ENCODE measurements around the gene DNAJC17.

Gene DNAJC17

GRCh38 chr15:40796041-40796440 is 11.2 kb downstream of the DNAJC17 start:
- H3K36me3 ChIP-seq = peaks cover 6 to 25% (median 11%) of the 10 kb centered on the region in 3 donors
- no peaks in the 10 kb centered on the region for H3K9me3 ChIP-seq
- no peak for TF ChIP-seq CTCF (IDR thresholded peaks at IDR 0.05)
- intact Hi-C loops (cut with DNase I; ENCODE audit: low total_unique reads) = no loop called here
- H3K4me1 ChIP-seq = peaks cover 0 to 3% (median 0%) of the 10 kb centered on the region in 4 donors
- no peaks in the 10 kb centered on the region for H3K27me3 ChIP-seq
- no peak overlapping the region for H3K4me3 ChIP-seq
- H3K27ac ChIP-seq = no peak overlapping the region
- DNase-seq = no peak

GRCh38 chr15:40793216-40793989 is 13.9 kb downstream of the DNAJC17 start:
- Histone ChIP-seq H3K4me1 (peaks cover 0 to 9% (median 0%) of the 10 kb centered on the region in 4 donors), H3K27me3 (no peaks in the 10 kb centered on the region), H3K27ac (no peak overlapping the region), H3K4me3 (no peak overlapping the region), H3K9me3 (no peaks in the 10 kb centered on the region), H3K36me3 (peaks cover 1 to 17% (median 11%) of the 10 kb centered on the region in 3 donors)
- no peak for DNase-seq
- TF ChIP-seq CTCF (IDR thresholded peaks at IDR 0.05) = no peak
- intact Hi-C loops (cut with DNase I; ENCODE audit: low total_unique reads) = no loop called here

GRCh38 chr15:40792394-40792793 is 14.9 kb downstream of the DNAJC17 start:
- Histone ChIP-seq H3K4me1 (peaks cover 0 to 16% (median 4%) of the 10 kb centered on the region in 4 donors), H3K4me3 (no peak overlapping the region), H3K9me3 (no peaks in the 10 kb centered on the region), H3K27me3 (no peaks in the 10 kb centered on the region), H3K27ac (no peak overlapping the region), H3K36me3 (peaks cover 0 to 16% (median 11%) of the 10 kb centered on the region in 3 donors)
- no peak for TF ChIP-seq CTCF (IDR thresholded peaks at IDR 0.05)
- no peak for DNase-seq
- intact Hi-C loops (cut with DNase I; ENCODE audit: low total_unique reads) = no loop called here

- DNase-seq = no peak
- Histone ChIP-seq H3K9me3 (no peaks in the 10 kb centered on the region), H3K27me3 (no peaks in the 10 kb centered on the region), H3K4me3 (no peak overlapping the region), H3K27ac (no peak overlapping the region), H3K4me1 (peaks cover 0 to 28% (median 9%) of the 10 kb centered on the region in 4 donors), H3K36me3 (peaks cover 0 to 16% (median 11%) of the 10 kb centered on the region in 3 donors)
- no peak for TF ChIP-seq CTCF (IDR thresholded peaks at IDR 0.05)
- intact Hi-C loops (cut with DNase I; ENCODE audit: low total_unique reads) = no loop called here
These were observed 16.6 kb downstream of the DNAJC17 start for GRCh38 chr15:40790718-40791117.

- no peak for DNase-seq
- H3K36me3 ChIP-seq = peaks cover 0 to 16% (median 11%) of the 10 kb centered on the region in 3 donors
- H3K27me3 ChIP-seq = no peaks in the 10 kb centered on the region
- no peak for TF ChIP-seq CTCF (IDR thresholded peaks at IDR 0.05)
- H3K27ac ChIP-seq = no peak overlapping the region
- no peak overlapping the region for H3K4me3 ChIP-seq
- peaks cover 0 to 34% (median 9%) of the 10 kb centered on the region in 4 donors for H3K4me1 ChIP-seq
- no peaks in the 10 kb centered on the region for H3K9me3 ChIP-seq
- intact Hi-C loops (cut with DNase I; ENCODE audit: low total_unique reads) = loop anchor here (10.0 kb wide), 1 partner anchor 1345 kb away; no protein-coding TSS in a partner anchor
These were observed 17.3 kb downstream of the DNAJC17 start for GRCh38 chr15:40789999-40790398.

All from tibial artery (tissue), 4 donors.